PFSK-1 (cell line): ENCODE measurements around the gene SYTL1.

ENCODE experiments used
- FOXP2 ChIP-seq: optimal IDR thresholded peaks from 2 replicates; pipeline ENCODE3; 2011; ENCODE audit warnings: borderline replicate concordance, control low read depth, inconsistent platforms; ENCODE audit not compliant: insufficient read depth; ENCODE audit errors: extremely low read length, extremely low read depth
- POLR2AphosphoS5 ChIP-seq: IDR thresholded peaks from 2 replicates; pipeline ENCODE4 v1.6.1; 2012; ENCODE audit warnings: low read depth, mild to moderate bottlenecking, control low read depth, low read length, moderate library complexity
- SIN3A ChIP-seq: IDR thresholded peaks from 2 replicates; pipeline ENCODE4 v1.6.1; 2012; ENCODE audit warnings: mild to moderate bottlenecking, low read length, moderate library complexity, borderline replicate concordance; ENCODE audit not compliant: insufficient read depth
- TAF1 ChIP-seq: IDR thresholded peaks from 2 replicates; pipeline ENCODE4 v1.6.1; 2012; ENCODE audit warnings: low read length, control low read depth, borderline replicate concordance; ENCODE audit not compliant: insufficient read depth
- TF ChIP-seq, protein P1 (sequence below), 2 experiments: IDR thresholded peaks; 2 replicates each; pipeline versions ENCODE4 v1.6.1 to v1.8.0; 2011 to 2012; ENCODE audit warnings: low read depth in 2 of 2, low read length in 2 of 2, control low read depth in 1 of 2, inconsistent platforms in 1 of 2, mild to moderate bottlenecking in 1 of 2, moderate library complexity in 1 of 2; ENCODE audit not compliant: insufficient read depth in 1 of 2

DNA sequence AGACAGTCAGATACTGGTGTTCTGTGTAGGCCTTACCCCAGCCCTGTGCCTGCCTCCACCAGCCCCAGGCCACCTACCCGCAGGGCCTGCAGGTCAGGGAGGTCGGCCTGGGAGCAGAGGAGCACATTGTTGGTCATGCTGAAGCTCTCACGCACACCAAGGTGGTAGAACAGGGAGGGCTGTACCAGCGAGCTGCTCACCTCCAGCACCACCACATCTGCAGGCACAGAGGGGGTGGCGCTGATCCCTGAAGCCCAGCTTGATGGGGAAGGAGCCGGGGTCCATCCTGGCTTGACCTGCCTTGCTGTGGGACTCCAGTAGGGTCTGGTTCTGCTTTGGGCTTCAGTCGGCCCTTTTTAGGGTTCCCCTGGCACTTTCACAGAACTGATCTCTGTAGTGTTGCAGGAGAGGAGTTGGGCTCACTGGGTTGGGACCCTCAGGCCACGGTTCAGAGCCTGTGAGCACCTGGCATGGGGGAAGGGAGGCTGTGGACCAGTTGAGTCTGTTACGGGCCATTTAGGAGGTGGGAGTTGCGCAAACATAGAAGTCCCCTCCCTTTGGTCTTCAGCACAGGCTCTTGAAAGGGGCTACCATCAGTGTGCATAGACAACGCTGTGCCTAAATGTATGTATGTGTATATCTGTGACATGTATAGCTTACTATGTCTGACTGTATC, 23.0 kb downstream of the SYTL1 start:
- no peak for TF ChIP-seq POLR2AphosphoS5
- TF ChIP-seq, protein P1, sequence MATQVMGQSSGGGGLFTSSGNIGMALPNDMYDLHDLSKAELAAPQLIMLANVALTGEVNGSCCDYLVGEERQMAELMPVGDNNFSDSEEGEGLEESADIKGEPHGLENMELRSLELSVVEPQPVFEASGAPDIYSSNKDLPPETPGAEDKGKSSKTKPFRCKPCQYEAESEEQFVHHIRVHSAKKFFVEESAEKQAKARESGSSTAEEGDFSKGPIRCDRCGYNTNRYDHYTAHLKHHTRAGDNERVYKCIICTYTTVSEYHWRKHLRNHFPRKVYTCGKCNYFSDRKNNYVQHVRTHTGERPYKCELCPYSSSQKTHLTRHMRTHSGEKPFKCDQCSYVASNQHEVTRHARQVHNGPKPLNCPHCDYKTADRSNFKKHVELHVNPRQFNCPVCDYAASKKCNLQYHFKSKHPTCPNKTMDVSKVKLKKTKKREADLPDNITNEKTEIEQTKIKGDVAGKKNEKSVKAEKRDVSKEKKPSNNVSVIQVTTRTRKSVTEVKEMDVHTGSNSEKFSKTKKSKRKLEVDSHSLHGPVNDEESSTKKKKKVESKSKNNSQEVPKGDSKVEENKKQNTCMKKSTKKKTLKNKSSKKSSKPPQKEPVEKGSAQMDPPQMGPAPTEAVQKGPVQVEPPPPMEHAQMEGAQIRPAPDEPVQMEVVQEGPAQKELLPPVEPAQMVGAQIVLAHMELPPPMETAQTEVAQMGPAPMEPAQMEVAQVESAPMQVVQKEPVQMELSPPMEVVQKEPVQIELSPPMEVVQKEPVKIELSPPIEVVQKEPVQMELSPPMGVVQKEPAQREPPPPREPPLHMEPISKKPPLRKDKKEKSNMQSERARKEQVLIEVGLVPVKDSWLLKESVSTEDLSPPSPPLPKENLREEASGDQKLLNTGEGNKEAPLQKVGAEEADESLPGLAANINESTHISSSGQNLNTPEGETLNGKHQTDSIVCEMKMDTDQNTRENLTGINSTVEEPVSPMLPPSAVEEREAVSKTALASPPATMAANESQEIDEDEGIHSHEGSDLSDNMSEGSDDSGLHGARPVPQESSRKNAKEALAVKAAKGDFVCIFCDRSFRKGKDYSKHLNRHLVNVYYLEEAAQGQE (IDR thresholded peaks at IDR 0.05; ENCODE audit: insufficient read depth in 1 of 2, low read depth in 2 of 2, low read length in 2 of 2): no peak
- TF ChIP-seq TAF1: no peak
- TF ChIP-seq SIN3A: no peak
- no peak for TF ChIP-seq FOXP2
